Activated CD4-positive, alpha-beta T cell treated with anti-CD3 and anti-CD28 coated beads for 36 hours (primary cell): ENCODE measurements around the gene MYLK2. TPM values are rescaled to one million over a fixed set of nuclear protein-coding genes. Genes with fewer than 3 reads are reported as not detected.
"Not testable (repeated sequence)": the region's sequence is repeated elsewhere in the genome, so short reads cannot be mapped to it uniquely, and the experiment has no call there.

ENCODE experiments used
- ATAC-seq: fragments of 200-7000 bp; cut with Tn5 transposase; one replicate; pipeline ENCODE4 v1.10.0; 2021; ENCODE audit warnings: mild to moderate bottlenecking, moderate library complexity
- CTCF ChIA-PET: fragments of 350-600 bp; sonication (Branson Sonifier 250); formaldehyde crosslinking; loops from one replicate; lab custom pipeline; 2021; ENCODE audit warnings: antibody characterized with exemption; lab: Charles Lee
- POLR2A ChIA-PET: fragments of 350-600 bp; sonication (Branson Sonifier 250); formaldehyde crosslinking; loops from one replicate; lab custom pipeline; 2021; ENCODE audit warnings: antibody characterized with exemption, inconsistent platforms; lab: Charles Lee
- DNase-seq: peaks from one replicate; pipeline ENCODE4 v3.0.0-alpha.2; 2020
- H3K27ac Mint-ChIP-seq: one replicate; pipeline ENCODE4 v1.8.0; 2021; ENCODE audit warnings: mixed read lengths
- H3K27me3 Mint-ChIP-seq: one replicate; pipeline ENCODE4 v1.8.0; 2021; ENCODE audit warnings: mixed read lengths
- H3K36me3 Mint-ChIP-seq: one replicate; pipeline ENCODE4 v1.8.0; 2021; ENCODE audit warnings: low read depth, mixed read lengths
- H3K4me1 Mint-ChIP-seq: one replicate; pipeline ENCODE4 v1.8.0; 2021; ENCODE audit warnings: mixed read lengths
- H3K4me3 Mint-ChIP-seq: one replicate; pipeline ENCODE4 v1.8.0; 2021; ENCODE audit warnings: mild to moderate bottlenecking, moderate library complexity, mixed read lengths
- H3K9me3 Mint-ChIP-seq: one replicate; pipeline ENCODE4 v1.8.0; 2021; ENCODE audit warnings: low read depth, mixed read lengths
- intact Hi-C, 2 experiments: fragments of 100-400 bp; cut with DNase I in 1 of 2; cut with micrococcal nuclease in 1 of 2; formaldehyde crosslinking; loops; one replicate each; pipeline versions ENCODE4 v1.14.2 to v1.15.1; 2022 to 2024; cut with DNase I, micrococcal nuclease
- total RNA-seq, 2 experiments: library from RNA; stranded (reverse); gene quantifications; one replicate each; pipeline ENCODE4 v1.2.3, GENCODE V29; 2021

MYLK2 gene
- total RNA-seq, 2 experiments from 2014 or later, result 0.39 TPM

- Mint-ChIP-seq H3K4me3 (no peak overlapping the region), H3K9me3 (no peaks in the 10 kb centered on the region), H3K27me3 (no peaks in the 10 kb centered on the region), H3K27ac (no peak overlapping the region), H3K4me1 (peaks cover 12% of the 10 kb centered on the region), H3K36me3 (peaks cover 57% of the 10 kb centered on the region)
- no peak for DNase-seq
- POLR2A ChIA-PET, result no interaction called here
- intact Hi-C loops, result no loop called here
- ATAC-seq, result no peak
- CTCF ChIA-PET, result no interaction called here
Observed at GRCh38 chr20:31801508-31801907, 17.6 kb upstream of the MYLK2 start.

- Mint-ChIP-seq H3K4me1 (peaks cover 12% of the 10 kb centered on the region), H3K36me3 (peaks cover 43% of the 10 kb centered on the region), H3K27me3 (no peaks in the 10 kb centered on the region), H3K4me3 (no peak overlapping the region), H3K27ac (no peak overlapping the region), H3K9me3 (no peaks in the 10 kb centered on the region)
- DNase-seq (no peak), ATAC-seq (no peak)
- intact Hi-C loops, result no loop called here
- CTCF ChIA-PET, result interaction anchor here (0.6 kb wide), 1 partner anchor 35 kb away, joined by 3 read pairs; no protein-coding TSS in a partner anchor
- POLR2A ChIA-PET, result interaction anchor here (0.6 kb wide), 1 partner anchor 1194 kb away, joined by 3 read pairs; no protein-coding TSS in a partner anchor
Observed at GRCh38 chr20:31803552-31804291, 15.4 kb upstream of the MYLK2 start.

- ChIA-PET POLR2A (no interaction called here), CTCF (interaction anchor here (0.6 to 2.0 kb wide), 8 partner anchors 9 to 569 kb away, joined by 3 to 8 read pairs (median 4); partner anchors contain the start of gene MYLK2)
- H3K4me3 Mint-ChIP-seq, result no peak overlapping the region
- DNase-seq (no peak), ATAC-seq (no peak)
- no peak overlapping the region for H3K27ac Mint-ChIP-seq
- intact Hi-C loops, result no loop called here
- H3K4me1 Mint-ChIP-seq, result peaks cover 12% of the 10 kb centered on the region
- peaks cover 24% of the 10 kb centered on the region for H3K36me3 Mint-ChIP-seq
- no peaks in the 10 kb centered on the region for H3K9me3 Mint-ChIP-seq
- H3K27me3 Mint-ChIP-seq, result no peaks in the 10 kb centered on the region
Observed at GRCh38 chr20:31806564-31807355, 12.4 kb upstream of the MYLK2 start.

GRCh38 chr20:31808481-31808880 is 10.7 kb upstream of the MYLK2 start:
- Mint-ChIP-seq H3K9me3 (no peaks in the 10 kb centered on the region), H3K27ac (no peak overlapping the region), H3K4me3 (no peak overlapping the region), H3K36me3 (peaks cover 13% of the 10 kb centered on the region), H3K4me1 (peaks cover 9% of the 10 kb centered on the region), H3K27me3 (no peaks in the 10 kb centered on the region)
- POLR2A ChIA-PET, result interaction anchor here (0.6 kb wide), 1 partner anchor 65 kb away, joined by 3 read pairs; no protein-coding TSS in a partner anchor
- ATAC-seq (no peak), DNase-seq (no peak)
- intact Hi-C loops, result no loop called here
- CTCF ChIA-PET, result interaction anchor here (1.3 to 2.0 kb wide), 3 partner anchors 11 to 222 kb away, joined by 3 to 5 read pairs (median 4); no protein-coding TSS in a partner anchor

- ATAC-seq, result no peak
Observed at GRCh38 chr20:31809661-31810060, 9.5 kb upstream of the MYLK2 start.

GRCh38 chr20:31811198-31811597 is 8.0 kb upstream of the MYLK2 start:
- intact Hi-C loops, result no loop called here
- Mint-ChIP-seq H3K27me3 (no peaks in the 10 kb centered on the region), H3K4me3 (no peak overlapping the region), H3K9me3 (no peaks in the 10 kb centered on the region), H3K27ac (no peak overlapping the region), H3K4me1 (no peaks in the 10 kb centered on the region), H3K36me3 (peaks cover 4% of the 10 kb centered on the region)
- no peak for DNase-seq
- ChIA-PET CTCF (interaction anchor here (1.1 to 1.4 kb wide), 2 partner anchors 11 to 12 kb away, joined by 3 read pairs; no protein-coding TSS in a partner anchor), POLR2A (no interaction called here)
- no peak for ATAC-seq

More at GRCh38 chr20:31809661-31810060, 9.5 kb upstream of the MYLK2 start:
- no peaks in the 10 kb centered on the region for H3K4me1 Mint-ChIP-seq
- H3K27ac Mint-ChIP-seq, result no peak overlapping the region
- no peaks in the 10 kb centered on the region for H3K27me3 Mint-ChIP-seq
- DNase-seq, result no peak
- peaks cover 10% of the 10 kb centered on the region for H3K36me3 Mint-ChIP-seq
- H3K4me3 Mint-ChIP-seq, result no peak overlapping the region
- POLR2A ChIA-PET, result no interaction called here
- H3K9me3 Mint-ChIP-seq, result no peaks in the 10 kb centered on the region
- intact Hi-C loops, result no loop called here
- CTCF ChIA-PET, result interaction anchor here (0.7 to 1.3 kb wide), 4 partner anchors 13 to 221 kb away, joined by 3 to 4 read pairs (median 4); no protein-coding TSS in a partner anchor

GRCh38 chr20:31811796-31812728 is 7.1 kb upstream of the MYLK2 start:
- Mint-ChIP-seq H3K27ac (no peak overlapping the region), H3K4me1 (no peaks in the 10 kb centered on the region), H3K36me3 (no peaks in the 10 kb centered on the region), H3K4me3 (no peak overlapping the region), H3K27me3 (no peaks in the 10 kb centered on the region), H3K9me3 (no peaks in the 10 kb centered on the region)
- DNase-seq (no peak), ATAC-seq (no peak)
- ChIA-PET POLR2A (no interaction called here), CTCF (interaction anchor here (0.7 to 1.4 kb wide), 3 partner anchors 10 to 23 kb away, joined by 3 read pairs; no protein-coding TSS in a partner anchor)
- intact Hi-C loops, result no loop called here

- H3K27me3 Mint-ChIP-seq, result no peaks in the 10 kb centered on the region
- no peaks in the 10 kb centered on the region for H3K36me3 Mint-ChIP-seq
- ATAC-seq, result no peak
- H3K4me3 Mint-ChIP-seq, result no peak overlapping the region
- H3K9me3 Mint-ChIP-seq, result no peaks in the 10 kb centered on the region
- CTCF ChIA-PET, result interaction anchor here (0.8 to 1.4 kb wide), 4 partner anchors 9 to 259 kb away, joined by 3 to 6 read pairs (median 4); partner anchors contain the start of gene PDRG1
- POLR2A ChIA-PET, result no interaction called here
- no peak overlapping the region for H3K27ac Mint-ChIP-seq
- no peak for DNase-seq
- no peaks in the 10 kb centered on the region for H3K4me1 Mint-ChIP-seq
- intact Hi-C loops, result no loop called here
Observed at GRCh38 chr20:31813611-31814010, 5.5 kb upstream of the MYLK2 start.

GRCh38 chr20:31814142-31814541 is 5.0 kb upstream of the MYLK2 start:
- H3K4me1 Mint-ChIP-seq, ATAC-seq, H3K36me3 Mint-ChIP-seq, H3K27me3 Mint-ChIP-seq, H3K4me3 Mint-ChIP-seq, H3K27ac Mint-ChIP-seq, intact Hi-C loops, POLR2A ChIA-PET, H3K9me3 Mint-ChIP-seq, DNase-seq: not testable (repeated sequence)
- CTCF ChIA-PET, result interaction anchor here (1.1 to 1.4 kb wide), 3 partner anchors 9 to 258 kb away, joined by 3 to 6 read pairs (median 5); partner anchors contain the start of gene PDRG1

GRCh38 chr20:31815408-31816188 is 3.6 kb upstream of the MYLK2 start:
- H3K4me1 Mint-ChIP-seq, result no peaks in the 10 kb centered on the region
- no peaks in the 10 kb centered on the region for H3K36me3 Mint-ChIP-seq
- no peaks in the 10 kb centered on the region for H3K27me3 Mint-ChIP-seq
- H3K4me3 Mint-ChIP-seq, result no peak overlapping the region
- DNase-seq, result no peak
- ATAC-seq, result no peak
- CTCF ChIA-PET, result interaction anchor here (0.6 to 3.1 kb wide), 4 partner anchors 20 to 1483 kb away, joined by 4 to 10 read pairs (median 6); no protein-coding TSS in a partner anchor
- no peak overlapping the region for H3K27ac Mint-ChIP-seq
- POLR2A ChIA-PET, result no interaction called here
- intact Hi-C loops, result no loop called here
- no peaks in the 10 kb centered on the region for H3K9me3 Mint-ChIP-seq
